Germinal center (tissue), 1 donor: ENCODE results near the gene TAX1BP3.

Experiments
- DNase-seq: peaks from one replicate; pipeline ENCODE4 v3.0.0; 2012; ENCODE audit warnings: mixed read lengths, low spot score

TAX1BP3 gene

GRCh38 chr17:3657874-3658783, 10.2 kb downstream of the TAX1BP3 start:
- DNase-seq = no peak

- no peak for DNase-seq
Observed at GRCh38 chr17:3657588-3657869, 10.8 kb downstream of the TAX1BP3 start.

- no peak for DNase-seq
Observed at GRCh38 chr17:3656755-3657587, 11.4 kb downstream of the TAX1BP3 start.

- no peak for DNase-seq
Observed at GRCh38 chr17:3656353-3656752, 12.0 kb downstream of the TAX1BP3 start.

DNA sequence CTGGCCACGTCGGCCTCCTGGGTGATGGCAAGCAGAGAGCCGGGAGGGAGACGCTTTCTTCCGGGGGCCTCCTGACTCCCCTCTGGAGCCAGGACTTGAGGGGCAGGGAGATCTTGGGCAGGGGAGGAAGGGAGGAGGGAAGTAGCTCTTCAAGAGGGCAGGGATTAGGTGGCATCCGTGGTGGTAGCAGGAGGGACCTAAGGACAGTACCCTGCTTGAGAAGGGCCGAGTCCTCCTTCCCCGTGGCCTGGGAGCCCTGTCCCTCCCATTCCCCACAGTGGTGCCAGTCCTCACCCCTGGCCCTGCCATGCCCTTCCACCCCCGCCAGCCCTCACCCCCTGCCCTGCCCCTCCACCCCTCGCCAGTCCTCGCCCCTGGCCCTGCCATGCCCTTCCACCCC, 12.6 kb downstream of the TAX1BP3 start:
- DNase-seq = no peak

- peak; percentile 52 for DNase-seq
Observed at GRCh38 chr17:3647769-3648555, 20.4 kb downstream of the TAX1BP3 start.

- DNase-seq = no peak
Observed at GRCh38 chr17:3647251-3647650, 21.1 kb downstream of the TAX1BP3 start.

GRCh38 chr17:3645310-3645709, 23.1 kb downstream of the TAX1BP3 start:
- peak; percentile 49 for DNase-seq

- DNase-seq = no peak
Observed at GRCh38 chr17:3643889-3644349, 24.5 kb downstream of the TAX1BP3 start.

GRCh38 chr17:3641717-3642486, 26.5 kb downstream of the TAX1BP3 start:
- no peak for DNase-seq

DNA sequence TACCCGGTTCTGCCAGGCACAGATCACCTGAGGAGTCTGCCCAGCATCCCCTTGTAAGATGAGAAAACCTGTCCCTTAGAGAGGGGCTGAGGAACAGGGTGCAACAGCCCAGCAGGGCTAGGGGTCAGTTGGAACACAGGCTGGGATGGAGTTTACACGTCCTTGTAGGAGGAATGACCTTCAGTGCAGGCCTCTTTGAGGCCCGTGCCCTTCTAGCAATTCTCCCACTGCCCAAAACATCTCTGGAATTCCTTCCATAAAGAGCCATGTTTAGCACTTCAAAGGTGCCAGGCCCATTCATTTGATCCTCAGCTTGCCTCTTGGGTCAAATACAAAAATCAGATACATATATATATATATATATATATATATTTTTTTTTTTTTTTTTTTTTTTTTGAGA, 27.4 kb downstream of the TAX1BP3 start:
- DNase-seq = no peak

GRCh38 chr17:3639981-3640596, 28.3 kb downstream of the TAX1BP3 start:
- DNase-seq = no peak

DNA sequence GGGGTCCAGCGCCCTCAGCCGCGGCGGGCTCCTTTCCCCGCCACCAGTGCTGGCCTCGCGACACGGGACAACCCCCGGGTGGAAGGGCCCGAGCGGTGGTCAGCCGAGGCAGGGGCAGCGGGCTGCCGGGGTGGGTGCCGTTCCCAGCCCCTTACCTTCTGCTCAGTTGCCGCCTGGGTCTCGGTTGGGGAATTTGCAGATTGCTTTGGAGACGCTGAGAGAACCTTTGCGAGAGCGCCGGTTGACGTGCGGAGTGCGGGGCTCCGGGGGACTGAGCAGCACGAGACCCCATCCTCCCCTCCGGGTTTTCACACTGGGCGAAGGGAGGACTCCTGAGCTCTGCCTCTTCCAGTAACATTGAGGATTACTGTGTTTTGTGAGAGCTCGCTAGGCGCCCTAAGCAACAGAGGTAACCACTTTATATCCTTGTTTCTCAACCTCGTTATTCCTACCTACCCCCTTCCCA, 31.4 kb downstream of the TAX1BP3 start:
- no peak for DNase-seq

DNA sequence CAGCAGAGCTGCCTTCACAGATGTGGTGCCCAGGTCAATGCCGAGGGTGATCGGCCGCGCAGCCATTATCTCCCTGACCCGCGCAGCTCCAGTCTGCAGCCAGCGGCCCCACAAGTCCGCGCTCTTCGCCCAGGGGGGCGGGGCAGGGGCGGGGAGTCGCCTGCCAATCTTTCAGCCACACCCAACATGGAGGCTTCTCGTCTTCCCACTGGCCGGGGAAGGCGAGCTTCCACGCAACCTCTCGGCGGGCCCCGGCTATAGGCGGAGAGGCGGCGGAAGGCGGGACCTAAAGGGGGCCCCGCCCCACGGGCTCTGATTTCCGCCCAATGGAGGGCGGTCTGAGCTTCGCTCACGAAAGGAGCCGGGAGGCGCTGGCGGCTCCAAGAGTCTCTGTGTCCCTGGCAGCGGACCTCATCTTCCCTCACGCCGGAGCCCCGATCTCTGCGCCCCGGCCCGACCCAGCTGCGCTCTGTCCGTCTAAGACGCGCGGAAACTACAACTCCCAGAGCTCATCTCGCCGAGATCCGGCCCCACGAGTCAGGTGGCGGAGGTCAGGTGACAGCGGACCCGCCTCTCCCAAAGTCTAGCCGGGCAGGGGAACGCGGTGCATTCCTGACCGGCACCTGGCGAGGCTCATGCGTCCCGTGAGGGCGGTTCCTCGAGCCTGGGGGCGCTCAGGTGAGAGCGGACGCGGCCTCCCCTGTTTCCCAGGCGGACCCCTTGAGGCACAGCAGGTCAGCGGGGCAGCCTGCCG, 32.0 kb downstream of the TAX1BP3 start, which contains the start of the genes CTNS and SHPK:
CTNS (plus strand) TSS at position 607 of the 754 bp plus-strand sequence. CDS start 3,447 bp downstream, outside the sequence.
SHPK (minus strand) TSS at position 97 of the 754 bp plus-strand sequence; CDS start at position 66, 31 bp downstream.
- DNase-seq = peak; percentile 99

GRCh38 chr17:3635474-3636153, 32.8 kb downstream of the TAX1BP3 start:
- DNase-seq = no peak

DNA sequence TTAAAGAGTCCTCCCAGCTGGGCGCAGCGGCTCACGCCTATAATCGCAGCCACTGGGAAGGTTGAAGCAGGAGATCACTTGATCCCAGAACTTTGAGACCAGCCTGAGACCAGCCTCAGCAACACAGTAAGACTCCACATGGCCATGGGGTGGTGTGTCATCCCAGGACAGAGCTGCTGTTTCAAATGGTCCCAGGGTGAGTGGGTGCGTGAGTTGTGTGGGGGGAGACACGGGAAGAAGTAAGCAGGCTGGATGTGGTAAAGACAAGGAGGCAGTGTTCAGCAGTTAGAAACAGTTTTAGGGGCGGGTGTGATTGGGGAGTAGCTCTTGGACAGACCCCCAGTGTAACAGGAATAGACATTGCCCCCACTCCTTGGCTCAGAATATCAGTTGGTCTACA, 36.1 kb downstream of the TAX1BP3 start:
- DNase-seq = no peak

DNA sequence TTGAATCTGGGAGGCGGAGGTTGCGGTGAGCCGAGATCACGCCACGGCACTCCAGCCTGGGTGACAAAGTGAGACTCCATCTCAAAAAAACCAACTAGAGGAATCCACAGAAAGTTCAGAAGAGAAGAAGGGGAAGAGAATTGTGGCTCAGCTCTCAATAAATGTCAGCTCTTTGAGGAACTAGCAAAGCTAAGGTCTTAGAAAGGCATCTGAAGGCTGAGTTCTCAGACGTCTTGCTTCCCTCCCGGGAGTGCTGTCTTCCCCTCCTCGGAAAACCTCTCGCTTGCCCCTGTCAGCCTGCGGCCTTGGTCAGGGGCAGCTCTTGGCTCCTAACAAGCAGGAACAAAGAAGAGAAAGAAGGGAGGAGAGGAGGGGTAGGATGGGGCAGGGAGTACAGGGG, 37.6 kb downstream of the TAX1BP3 start:
- no peak for DNase-seq

DNA sequence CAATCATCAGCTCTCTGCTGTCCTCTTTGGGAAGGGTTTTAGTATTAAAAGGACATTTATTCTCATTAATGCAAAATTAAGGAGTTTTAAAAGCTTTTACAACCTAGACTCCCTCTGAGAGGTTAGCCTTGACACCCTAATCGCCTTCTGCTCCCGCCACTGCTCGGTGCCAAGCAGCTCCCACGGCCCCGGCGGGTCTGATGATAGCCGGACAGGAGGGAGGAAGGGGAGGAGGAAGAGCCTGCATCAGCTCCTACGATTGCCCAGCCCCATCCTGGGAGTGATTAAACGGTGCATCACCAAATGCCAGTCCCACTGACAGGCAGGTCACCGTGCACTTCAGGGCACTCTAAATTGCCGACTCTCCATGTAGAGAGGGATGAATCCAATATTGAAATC, 40.6 kb downstream of the TAX1BP3 start:
- DNase-seq = no peak
